Smooth muscle cell (in vitro differentiated cells): ENCODE measurements around the gene SERPIND1. TPM values are rescaled to one million over a fixed set of nuclear protein-coding genes. Genes with fewer than 3 reads are reported as not detected.

Experiments used
- DNase-seq: peaks from one replicate; lab custom pipeline; 2025; ENCODE audit not compliant: unreplicated experiment; lab: John Stamatoyannopoulos, UW
- H2AFZ ChIP-seq: fragments of 200-600 bp; sonication (generic); 2 replicates; pipeline ENCODE4 v1.6.0; 2016; ENCODE audit warnings: antibody characterized with exemption, low read depth, mild to moderate bottlenecking
- H3F3A ChIP-seq: fragments of 200-600 bp; sonication (generic); 2 replicates; pipeline ENCODE4 v1.6.0; 2017; ENCODE audit warnings: antibody characterized with exemption, low read depth
- H3K27ac ChIP-seq: fragments of 200-600 bp; sonication (generic); 2 replicates; pipeline ENCODE4 v1.5.1; 2016; ENCODE audit warnings: low read depth, mild to moderate bottlenecking
- H3K27me3 ChIP-seq: fragments of 200-600 bp; sonication (generic); 2 replicates; pipeline ENCODE4 v1.6.1; 2016; ENCODE audit warnings: low read depth, mild to moderate bottlenecking
- H3K36me3 ChIP-seq: fragments of 200-600 bp; sonication (generic); 2 replicates; pipeline ENCODE4 v1.5.1; 2016; ENCODE audit warnings: low read depth
- H3K4me1 ChIP-seq: fragments of 200-600 bp; sonication (generic); 2 replicates; pipeline ENCODE4 v1.5.1; 2016; ENCODE audit warnings: low read depth
- H3K4me2 ChIP-seq: fragments of 200-600 bp; sonication (generic); 2 replicates; pipeline ENCODE4 v1.6.0; 2016; ENCODE audit warnings: mild to moderate bottlenecking
- H3K4me3 ChIP-seq: fragments of 200-600 bp; sonication (generic); 2 replicates; pipeline ENCODE4 v1.5.1; 2016; ENCODE audit warnings: mild to moderate bottlenecking
- H3K79me2 ChIP-seq: fragments of 200-600 bp; sonication (generic); 2 replicates; pipeline ENCODE4 v1.6.0; 2016; ENCODE audit warnings: low read depth, mild to moderate bottlenecking
- H3K9ac ChIP-seq: fragments of 200-600 bp; sonication (generic); 2 replicates; pipeline ENCODE4 v1.6.0; 2016; ENCODE audit warnings: low read depth
- H3K9me3 ChIP-seq: fragments of 200-600 bp; sonication (generic); replicated peaks from 2 replicates; pipeline ENCODE4 v1.5.1; 2016; ENCODE audit warnings: low read depth
- H4K20me1 ChIP-seq: fragments of 200-600 bp; sonication (generic); 2 replicates; pipeline ENCODE4 v1.6.0; 2016; ENCODE audit warnings: low read depth
- CTCF ChIP-seq: fragments of 200-600 bp; sonication (generic); IDR thresholded peaks from 2 replicates; pipeline ENCODE4 v1.5.1; 2017; ENCODE audit warnings: borderline replicate concordance, mild to moderate bottlenecking, antibody characterized with exemption; ENCODE audit not compliant: insufficient read depth, poor library complexity, severe bottlenecking
- WGBS: methylation state at CpG from one replicate; pipeline ENCODE4 v1.1.7; 2016; ENCODE audit warnings: low lambda C conversion rate; 5-methylcytosine and 5-hydroxymethylcytosine counted together
- polyA plus RNA-seq: library from polyadenylated mRNA; unstranded; fragments of >200 nt; fragmentation: Nextera tagmentation; extraction: Ambion mirVana; gene quantifications from 2 replicates; pipeline ENCODE4 v1.2.1, GENCODE V29; 2016
- total RNA-seq: library from RNA; depleted of rRNA; stranded (reverse); fragments of >200 nt; gene quantifications from 2 replicates; pipeline ENCODE4 v1.2.3, GENCODE V29; 2014

SERPIND1 gene
- total and polyA plus RNA-seq, 2 experiments from 2014 or later = 0.10 TPM; not detected in 1

GRCh38 chr22:20807315-20807752 lies 33.4 kb downstream of the SERPIND1 start:
- H3K4me2 ChIP-seq = no peak overlapping the region
- peak overlapping the region; percentile 46 for H3K27ac ChIP-seq
- H3K36me3 ChIP-seq = no peaks in the 10 kb centered on the region
- H4K20me1 ChIP-seq = no peaks in the 10 kb centered on the region
- no peak overlapping the region for H3K4me3 ChIP-seq
- H3K79me2 ChIP-seq = no peaks in the 10 kb centered on the region
- no peak overlapping the region for H3K9ac ChIP-seq
- H3K4me1 ChIP-seq = no peaks in the 10 kb centered on the region
- WGBS = 43% methylated on average over 4 of the region's 4 CpGs
- TF ChIP-seq CTCF = no peak
- DNase-seq = no peak
- H2AFZ ChIP-seq = no peak overlapping the region
- H3K9me3 ChIP-seq = no peaks in the 10 kb centered on the region
- no peaks in the 10 kb centered on the region for H3K27me3 ChIP-seq
- H3F3A ChIP-seq = no peaks in the 10 kb centered on the region

DNA sequence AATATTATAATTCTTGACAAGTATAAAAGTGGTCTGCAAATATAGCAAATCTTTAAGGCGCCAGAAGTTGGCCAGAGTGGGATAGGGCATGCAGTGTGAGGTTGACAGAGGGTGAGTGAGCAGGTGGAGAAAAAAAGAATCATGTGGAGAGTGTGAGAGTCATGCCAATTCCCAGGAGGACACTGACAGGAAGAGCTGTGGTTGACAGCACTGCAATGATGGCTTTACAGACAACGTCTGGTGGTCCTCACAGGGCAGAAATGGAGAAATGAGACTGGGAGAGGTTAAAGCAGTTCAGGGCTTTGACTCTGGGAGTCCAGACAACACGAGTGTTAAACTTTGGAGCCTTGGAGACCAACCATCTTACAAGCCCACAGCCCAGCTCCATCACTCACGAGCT lies 34.9 kb downstream of the SERPIND1 start:
- Histone ChIP-seq H3K4me3 (no peak overlapping the region), H3K9ac (no peak overlapping the region), H3K27ac (no peak overlapping the region), H4K20me1 (no peaks in the 10 kb centered on the region), H3K4me1 (no peaks in the 10 kb centered on the region), H3K36me3 (peaks cover 3% of the 10 kb centered on the region), H2AFZ (no peak overlapping the region), H3K79me2 (no peaks in the 10 kb centered on the region), H3F3A (no peaks in the 10 kb centered on the region), H3K27me3 (no peaks in the 10 kb centered on the region), H3K4me2 (no peak overlapping the region), H3K9me3 (no peaks in the 10 kb centered on the region)
- no peak for TF ChIP-seq CTCF
- DNase-seq = no peak
- WGBS = 91% methylated on average over 4 of the region's 4 CpGs

- WGBS = 98% methylated on average over 6 of the region's 6 CpGs
Measured at GRCh38 chr22:20809538-20810185, 35.7 kb downstream of the SERPIND1 start.

More at GRCh38 chr22:20809538-20810185, 35.7 kb downstream of the SERPIND1 start:
- H4K20me1 ChIP-seq = no peaks in the 10 kb centered on the region
- H3K9ac ChIP-seq = no peak overlapping the region
- no peak for DNase-seq
- no peaks in the 10 kb centered on the region for H3K27me3 ChIP-seq
- no peak overlapping the region for H3K27ac ChIP-seq
- H2AFZ ChIP-seq = no peak overlapping the region
- H3K9me3 ChIP-seq = no peaks in the 10 kb centered on the region
- H3K4me3 ChIP-seq = no peak overlapping the region
- TF ChIP-seq CTCF = no peak
- H3K4me2 ChIP-seq = no peak overlapping the region
- H3F3A ChIP-seq = no peaks in the 10 kb centered on the region
- H3K79me2 ChIP-seq = no peaks in the 10 kb centered on the region
- H3K36me3 ChIP-seq = peaks cover 3% of the 10 kb centered on the region
- no peaks in the 10 kb centered on the region for H3K4me1 ChIP-seq
